Iris pigment epithelial cell (primary cell): ENCODE data around the gene DES.
"Not testable (repeated sequence)": the region's sequence is repeated elsewhere in the genome, so short reads cannot be mapped to it uniquely, and the experiment has no call there.

Experiments
- DNase-seq: peaks from one replicate; pipeline ENCODE4 v3.0.0-alpha.2; 2011; ENCODE audit warnings: low read depth

The DES gene

DNA sequence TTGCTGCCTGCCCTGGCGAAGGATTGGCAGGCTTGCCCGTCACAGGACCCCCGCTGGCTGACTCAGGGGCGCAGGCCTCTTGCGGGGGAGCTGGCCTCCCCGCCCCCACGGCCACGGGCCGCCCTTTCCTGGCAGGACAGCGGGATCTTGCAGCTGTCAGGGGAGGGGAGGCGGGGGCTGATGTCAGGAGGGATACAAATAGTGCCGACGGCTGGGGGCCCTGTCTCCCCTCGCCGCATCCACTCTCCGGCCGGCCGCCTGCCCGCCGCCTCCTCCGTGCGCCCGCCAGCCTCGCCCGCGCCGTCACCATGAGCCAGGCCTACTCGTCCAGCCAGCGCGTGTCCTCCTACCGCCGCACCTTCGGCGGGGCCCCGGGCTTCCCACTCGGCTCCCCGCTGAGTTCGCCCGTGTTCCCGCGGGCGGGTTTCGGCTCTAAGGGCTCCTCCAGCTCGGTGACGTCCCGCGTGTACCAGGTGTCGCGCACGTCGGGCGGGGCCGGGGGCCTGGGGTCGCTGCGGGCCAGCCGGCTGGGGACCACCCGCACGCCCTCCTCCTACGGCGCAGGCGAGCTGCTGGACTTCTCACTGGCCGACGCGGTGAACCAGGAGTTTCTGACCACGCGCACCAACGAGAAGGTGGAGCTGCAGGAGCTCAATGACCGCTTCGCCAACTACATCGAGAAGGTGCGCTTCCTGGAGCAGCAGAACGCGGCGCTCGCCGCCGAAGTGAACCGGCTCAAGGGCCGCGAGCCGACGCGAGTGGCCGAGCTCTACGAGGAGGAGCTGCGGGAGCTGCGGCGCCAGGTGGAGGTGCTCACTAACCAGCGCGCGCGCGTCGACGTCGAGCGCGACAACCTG lies at the start of gene DES:
Gene DES, plus strand, starts transcription at position 223 of the 857 bp plus-strand sequence. Its CDS starts 86 bp downstream, at position 309.
- DNase-seq, result peak; percentile 19

DNA sequence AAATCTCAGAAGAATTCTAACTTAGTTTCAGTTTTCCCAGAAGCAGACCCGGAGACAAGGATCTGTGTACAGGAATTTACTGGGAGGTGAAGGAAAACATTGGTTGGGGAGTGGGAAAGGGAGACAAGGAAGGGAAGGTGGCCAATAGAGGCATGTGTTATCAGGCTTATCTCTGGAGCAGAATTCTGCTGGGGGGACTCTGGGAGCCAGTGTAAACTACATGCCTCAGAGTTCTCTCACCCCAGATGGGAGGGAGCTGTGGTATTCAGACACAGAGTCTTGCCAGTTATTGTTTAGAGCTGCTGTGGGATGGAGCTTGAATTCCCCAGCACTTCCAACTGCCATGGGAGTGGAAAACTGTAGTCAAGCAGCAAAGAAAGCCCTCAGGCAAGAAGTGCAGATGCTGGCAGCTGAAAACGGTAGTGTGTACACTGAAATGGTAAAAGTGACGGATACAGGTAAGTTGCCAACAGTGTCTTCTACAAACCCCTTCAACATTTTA lies 49.4 kb upstream of the DES start:
- peak; percentile 86 for DNase-seq

DNA sequence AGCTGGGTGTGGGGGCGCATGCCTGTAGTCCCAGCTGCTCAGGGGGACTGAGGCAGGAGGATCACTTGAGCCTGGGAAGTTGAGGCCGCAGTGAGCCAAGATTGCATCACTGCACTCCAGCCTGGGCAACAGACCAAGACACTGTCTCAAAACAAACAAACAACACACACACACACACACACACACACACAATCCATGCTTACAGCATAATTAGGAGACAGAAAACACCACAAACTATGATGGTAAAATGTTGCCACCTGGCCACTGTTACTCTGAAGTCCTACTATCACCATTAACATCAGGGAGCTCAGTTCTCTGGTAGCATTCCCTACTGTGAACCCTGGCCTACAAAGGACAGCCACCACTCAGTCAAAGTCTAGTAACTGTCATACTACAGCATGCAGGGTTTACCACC lies 48.7 kb upstream of the DES start:
- peak; percentile 80 for DNase-seq

DNA sequence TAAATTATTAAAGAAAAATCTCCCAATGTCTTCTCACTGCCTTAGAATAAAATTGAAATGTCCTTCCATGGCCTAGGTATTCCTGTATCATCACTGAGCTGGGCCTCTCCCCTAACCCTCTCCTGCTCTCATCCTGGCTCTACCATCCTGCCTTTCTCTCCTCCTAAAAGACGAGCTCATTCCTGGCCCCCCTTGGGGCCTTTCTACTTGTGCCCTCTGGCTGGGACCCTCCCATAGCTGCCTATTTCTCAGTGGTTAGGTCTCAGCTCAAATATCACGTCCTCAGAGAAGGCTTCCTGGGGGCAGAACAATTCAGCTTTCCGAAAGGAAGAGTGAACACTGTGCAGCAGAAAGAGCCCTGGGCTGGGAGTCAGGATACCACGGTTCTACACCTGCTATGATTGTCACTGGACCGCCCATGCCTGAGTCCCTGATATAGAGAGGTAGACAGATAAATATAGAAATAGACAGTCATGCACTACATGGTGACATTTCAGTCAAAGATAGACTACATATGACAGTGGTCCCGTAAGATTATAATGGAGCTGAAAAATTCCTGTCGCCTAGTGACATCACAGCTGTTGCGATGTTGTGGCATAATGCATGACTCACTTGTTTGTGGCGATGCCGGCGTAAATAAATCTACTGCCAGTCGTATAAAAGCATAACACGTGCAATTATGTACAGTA lies 39.9 kb upstream of the DES start:
- DNase-seq, result no peak

GRCh38 chr2:219380926-219381325 lies 37.3 kb upstream of the DES start:
- no peak for DNase-seq

- DNase-seq, result no peak
These were observed 36.7 kb upstream of the DES start for GRCh38 chr2:219381448-219381847.

GRCh38 chr2:219384083-219384713 lies 34.0 kb upstream of the DES start:
- DNase-seq, result no peak

GRCh38 chr2:219384859-219385258 lies 33.3 kb upstream of the DES start:
- no peak for DNase-seq

- no peak for DNase-seq
These were observed 32.1 kb upstream of the DES start for GRCh38 chr2:219385958-219386520.

DNA sequence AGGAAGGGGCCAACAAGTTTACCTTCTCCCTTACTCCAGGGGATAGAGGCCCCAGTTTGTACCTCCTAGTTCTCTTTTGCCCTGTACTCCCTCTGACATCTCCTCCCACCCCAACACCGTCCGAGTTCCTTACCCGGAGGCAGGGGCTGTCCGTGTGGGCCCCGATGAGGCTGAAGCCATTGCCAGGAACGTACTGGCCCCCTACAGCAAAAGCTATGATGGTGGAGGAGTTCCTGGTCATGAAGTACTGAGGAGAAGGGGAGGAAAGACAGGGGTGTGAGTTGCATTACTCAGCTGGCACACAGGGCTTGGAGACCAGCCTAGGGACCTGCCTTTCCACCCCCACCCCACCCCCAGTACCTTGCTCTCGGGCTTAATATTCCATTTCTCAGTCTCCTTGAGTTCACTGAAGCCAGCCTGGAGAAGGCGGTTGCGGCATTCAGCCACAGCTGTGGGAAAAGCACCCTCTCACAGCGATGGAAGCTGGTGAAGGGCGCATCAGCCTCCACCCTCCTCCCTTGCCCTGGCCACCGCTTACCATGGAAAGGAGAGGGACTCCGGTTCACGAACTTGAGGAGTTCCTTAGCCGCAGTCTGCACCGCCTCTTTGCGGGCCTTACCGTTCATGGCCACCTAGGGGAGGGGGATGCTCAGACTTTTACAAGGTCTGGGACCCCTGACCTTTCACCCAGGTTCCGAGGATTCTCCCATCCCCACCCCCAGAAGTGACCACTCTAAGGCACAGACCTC lies 31.5 kb upstream of the DES start:
- no peak for DNase-seq

GRCh38 chr2:219387306-219388120 lies 30.7 kb upstream of the DES start, which contains the start of gene DNPEP:
Gene DNPEP (minus strand): TSS chr2:219387912. CDS start chr2:219387794, 118 bp downstream.
- peak; percentile 90 for DNase-seq

DNA sequence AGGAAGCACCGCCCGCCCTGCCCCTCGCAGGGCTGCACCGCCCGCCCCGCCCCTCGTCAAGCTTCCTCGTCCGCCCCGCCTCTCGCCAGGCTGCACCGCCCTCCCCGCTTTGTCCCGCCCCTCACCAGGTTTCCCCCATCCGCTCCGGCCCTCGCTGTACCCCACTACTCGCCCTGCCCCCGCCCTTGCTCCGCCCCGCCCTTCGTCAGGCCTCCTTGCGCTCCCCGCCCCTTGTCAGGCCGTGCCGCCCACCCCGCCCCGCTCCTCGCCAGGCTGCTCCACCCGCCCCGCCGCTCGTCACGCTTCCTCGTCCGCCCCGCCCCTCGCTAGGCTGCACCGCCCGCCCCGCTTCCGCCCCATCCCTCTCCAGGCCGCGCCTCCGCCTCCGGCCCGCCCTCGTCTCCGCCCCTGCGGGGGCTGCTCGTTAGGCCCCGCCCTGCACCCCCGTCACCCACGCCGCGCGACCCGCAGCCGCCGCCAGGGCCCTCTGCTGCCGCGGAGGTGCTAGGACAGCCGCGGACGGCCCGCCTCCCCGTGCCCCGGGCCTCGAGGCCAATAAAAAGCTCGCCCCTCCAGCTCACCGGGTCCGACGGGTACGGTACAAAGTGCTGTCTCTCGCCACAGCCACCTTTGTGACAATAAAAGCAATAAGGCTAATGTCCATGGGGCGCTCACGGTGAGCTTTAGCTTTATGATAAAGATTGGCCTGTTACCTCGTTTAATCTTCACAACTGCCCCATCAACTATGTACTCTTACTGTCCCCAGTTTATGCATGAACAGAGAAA lies 29.9 kb upstream of the DES start:
- DNase-seq, result peak; percentile 97

- DNase-seq, result no peak
These were observed 29.3 kb upstream of the DES start for GRCh38 chr2:219388907-219389156.

- no peak for DNase-seq
These were observed 25.4 kb upstream of the DES start for GRCh38 chr2:219392754-219393153.

DNA sequence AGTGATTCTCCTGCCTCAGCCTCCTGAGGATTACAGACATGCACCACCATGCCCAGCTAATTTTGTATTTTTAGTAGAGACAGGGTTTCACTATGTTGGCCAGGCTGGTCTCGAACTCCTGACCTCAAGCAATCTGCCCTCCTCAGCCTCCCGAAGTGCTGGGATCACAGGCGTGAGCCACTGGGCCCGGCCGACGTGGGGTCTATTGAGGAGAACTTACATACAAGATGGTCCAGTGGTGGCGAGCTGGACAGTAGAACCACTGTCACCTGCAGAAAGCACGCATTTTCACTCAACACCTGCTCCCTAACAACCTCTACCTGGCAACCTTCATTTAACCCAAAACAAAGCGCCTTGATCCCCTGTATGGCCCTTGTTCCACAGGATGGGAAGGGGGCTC lies 23.1 kb upstream of the DES start:
- DNase-seq, result not testable (repeated sequence)

DNA sequence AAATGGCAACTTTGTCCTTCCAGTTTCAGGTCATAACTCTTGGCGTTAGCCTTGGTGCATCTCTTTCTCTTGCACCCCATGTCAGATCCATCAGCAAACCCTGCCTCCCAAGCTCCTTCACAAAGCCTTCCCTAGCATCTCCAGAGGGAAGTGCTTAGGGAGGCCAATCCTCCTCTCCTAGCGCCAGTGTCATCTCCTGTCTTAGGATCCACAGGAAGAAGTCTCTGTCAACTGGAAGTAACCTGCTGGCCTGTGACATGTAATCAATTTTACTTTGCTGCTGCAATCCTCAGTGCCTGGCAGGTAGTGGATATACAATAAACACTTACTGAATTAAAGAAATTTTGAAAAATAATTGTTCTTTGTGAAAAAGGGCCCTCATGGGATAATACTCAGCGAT lies 22.6 kb upstream of the DES start:
- DNase-seq, result no peak

DNA sequence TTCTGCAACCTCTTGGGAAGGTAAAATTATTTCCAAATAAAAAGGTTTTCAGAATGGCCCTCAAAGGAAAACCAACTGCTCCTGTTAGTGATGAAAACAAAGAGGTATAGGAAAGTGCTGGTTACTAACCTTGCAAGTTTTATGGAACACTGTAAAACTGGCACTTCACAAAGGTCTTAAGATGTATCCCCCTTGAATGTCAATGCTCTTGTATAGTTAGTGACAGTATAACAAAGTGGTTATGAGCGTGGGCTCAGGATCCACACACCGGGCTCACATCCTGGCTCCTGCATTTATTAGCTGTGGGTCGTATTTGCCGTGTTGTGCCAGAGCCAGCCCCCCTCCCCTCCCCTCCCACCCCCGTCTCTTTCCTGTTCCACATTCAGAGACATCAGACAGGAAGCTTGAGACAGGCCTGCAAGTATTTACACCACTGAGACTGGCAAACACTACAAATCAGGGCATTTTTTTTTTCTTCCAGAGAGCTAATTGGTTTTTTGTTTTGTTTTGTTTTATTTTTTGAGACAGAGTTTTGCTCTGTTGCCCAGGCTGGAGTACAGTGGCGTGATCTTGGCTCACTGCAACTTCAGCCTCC lies 21.2 kb upstream of the DES start:
- DNase-seq, result no peak

DNA sequence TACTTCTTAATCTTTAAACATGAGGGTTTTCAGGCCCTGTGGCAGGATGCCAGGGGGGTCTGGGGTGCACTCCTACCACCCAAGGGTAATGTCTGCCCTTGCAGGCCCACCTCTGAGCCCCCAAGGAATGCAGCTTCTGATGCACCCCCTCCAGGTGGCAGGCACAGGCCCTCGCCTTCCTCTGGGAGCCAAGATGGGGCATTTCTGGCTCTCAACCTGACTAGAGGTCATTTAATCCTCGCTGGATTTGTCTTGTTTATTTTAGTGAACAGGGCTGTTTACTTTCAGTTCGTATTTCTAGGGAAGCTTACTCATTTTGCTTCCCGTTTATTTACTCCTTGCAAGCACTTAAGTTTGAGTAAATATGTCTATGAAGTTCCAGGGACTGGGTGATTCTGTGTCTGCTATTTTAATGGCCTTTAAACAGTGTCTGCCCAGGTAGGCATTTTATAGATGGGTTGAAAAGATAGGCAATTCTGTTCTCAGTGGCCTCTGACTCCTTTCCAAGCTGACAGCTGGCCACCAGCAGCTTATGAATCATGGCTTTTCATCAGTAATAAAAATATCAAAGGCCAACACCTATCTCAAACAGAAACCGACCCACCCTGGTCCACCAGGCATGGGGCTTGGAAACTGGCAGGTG lies 19.3 kb upstream of the DES start:
- DNase-seq, result peak; percentile 38
